MM.1S (cell line): Measurements from ENCODE around the gene NEK11.

Experiments
- DNase-seq: peaks from one replicate; pipeline ENCODE4 v3.0.0-alpha.2; 2015
- H2AFZ ChIP-seq: fragments of 300-600 bp; sonication (generic); 2 replicates; pipeline ENCODE4 v1.6.0; 2016; ENCODE audit warnings: antibody characterized with exemption, low read length
- H3F3A ChIP-seq: fragments of 300-600 bp; sonication (generic); 2 replicates; pipeline ENCODE4 v1.6.1; 2016; ENCODE audit warnings: mild to moderate bottlenecking, antibody characterized with exemption, low read length, moderate library complexity, mixed read lengths; ENCODE audit not compliant: insufficient read depth
- H3K27ac ChIP-seq: fragments of 300-600 bp; sonication (generic); 2 replicates; pipeline ENCODE4 v1.5.1; 2016; ENCODE audit warnings: mild to moderate bottlenecking, low read length
- H3K27me3 ChIP-seq: fragments of 300-600 bp; sonication (generic); replicated peaks from 2 replicates; pipeline ENCODE4 v1.6.0; 2016; ENCODE audit warnings: low read length; ENCODE audit not compliant: insufficient read depth
- H3K36me3 ChIP-seq: fragments of 300-600 bp; sonication (generic); replicated peaks from 2 replicates; pipeline ENCODE4 v1.6.1; 2016; ENCODE audit warnings: mild to moderate bottlenecking, low read length, mixed read lengths; ENCODE audit not compliant: insufficient read depth
- H3K4me1 ChIP-seq: fragments of 300-600 bp; sonication (generic); 2 replicates; pipeline ENCODE4 v1.6.1; 2016; ENCODE audit warnings: low read length, mixed read lengths
- H3K4me2 ChIP-seq: fragments of 300-600 bp; sonication (generic); 2 replicates; pipeline ENCODE4 v1.6.0; 2016; ENCODE audit warnings: low read depth, low read length
- H3K4me3 ChIP-seq: fragments of 300-600 bp; sonication (generic); 2 replicates; pipeline ENCODE4 v1.5.1; 2016; ENCODE audit warnings: low read length, mixed read lengths
- H3K79me2 ChIP-seq: fragments of 300-600 bp; sonication (generic); 2 replicates; pipeline ENCODE4 v1.6.1; 2016; ENCODE audit warnings: mixed run types, low read length, mixed read lengths
- H3K9ac ChIP-seq: fragments of 300-600 bp; sonication (generic); 2 replicates; pipeline ENCODE4 v1.6.1; 2016; ENCODE audit warnings: low read length, mixed read lengths
- H3K9me2 ChIP-seq: fragments of 300-600 bp; sonication (generic); replicated peaks from 2 replicates; pipeline ENCODE4 v1.6.1; 2016; ENCODE audit warnings: mild to moderate bottlenecking, low read length, mixed read lengths; ENCODE audit not compliant: insufficient read depth
- H3K9me3 ChIP-seq: fragments of 300-600 bp; sonication (generic); replicated peaks from 2 replicates; pipeline ENCODE4 v1.6.1; 2016; ENCODE audit warnings: mild to moderate bottlenecking, low read length, mixed read lengths; ENCODE audit not compliant: insufficient read depth
- H4K20me1 ChIP-seq: fragments of 300-600 bp; sonication (generic); 2 replicates; pipeline ENCODE4 v1.6.1; 2016; ENCODE audit warnings: mild to moderate bottlenecking, low read length, moderate library complexity, mixed read lengths; ENCODE audit not compliant: insufficient read depth
- EZH2 ChIP-seq: fragments of 300-600 bp; sonication (generic); optimal IDR thresholded peaks from 2 replicates; pipeline ENCODE3; 2017; ENCODE audit warnings: low read depth, mild to moderate bottlenecking, antibody characterized with exemption, low read length, mixed read lengths
- EZH2phosphoT487 ChIP-seq: fragments of 300-600 bp; sonication (generic); IDR thresholded peaks from 2 replicates; pipeline ENCODE4 v1.6.1; 2018; ENCODE audit warnings: antibody characterized with exemption, low read length
- TF ChIP-seq, protein P1 (sequence below): fragments of 300-600 bp; sonication (generic); IDR thresholded peaks from 2 replicates; pipeline ENCODE4 v1.5.1; 2016; ENCODE audit warnings: antibody characterized with exemption, low read length, mixed read lengths

Gene NEK11

GRCh38 chr3:131338948-131339640, 312.4 kb downstream of the NEK11 start:
- Histone ChIP-seq H3K27ac (no peak overlapping the region), H3K4me2 (no peak overlapping the region), H3K27me3 (no peaks in the 10 kb centered on the region), H3K9me3 (no peaks in the 10 kb centered on the region), H3K36me3 (no peaks in the 10 kb centered on the region), H3K79me2 (no peaks in the 10 kb centered on the region), H3K9ac (no peak overlapping the region), H4K20me1 (no peaks in the 10 kb centered on the region), H3K4me3 (no peak overlapping the region), H3F3A (no peaks in the 10 kb centered on the region), H2AFZ (no peak overlapping the region), H3K4me1 (no peaks in the 10 kb centered on the region), H3K9me2 (no peaks in the 10 kb centered on the region)
- DNase-seq = no peak
- TF ChIP-seq, protein P1, sequence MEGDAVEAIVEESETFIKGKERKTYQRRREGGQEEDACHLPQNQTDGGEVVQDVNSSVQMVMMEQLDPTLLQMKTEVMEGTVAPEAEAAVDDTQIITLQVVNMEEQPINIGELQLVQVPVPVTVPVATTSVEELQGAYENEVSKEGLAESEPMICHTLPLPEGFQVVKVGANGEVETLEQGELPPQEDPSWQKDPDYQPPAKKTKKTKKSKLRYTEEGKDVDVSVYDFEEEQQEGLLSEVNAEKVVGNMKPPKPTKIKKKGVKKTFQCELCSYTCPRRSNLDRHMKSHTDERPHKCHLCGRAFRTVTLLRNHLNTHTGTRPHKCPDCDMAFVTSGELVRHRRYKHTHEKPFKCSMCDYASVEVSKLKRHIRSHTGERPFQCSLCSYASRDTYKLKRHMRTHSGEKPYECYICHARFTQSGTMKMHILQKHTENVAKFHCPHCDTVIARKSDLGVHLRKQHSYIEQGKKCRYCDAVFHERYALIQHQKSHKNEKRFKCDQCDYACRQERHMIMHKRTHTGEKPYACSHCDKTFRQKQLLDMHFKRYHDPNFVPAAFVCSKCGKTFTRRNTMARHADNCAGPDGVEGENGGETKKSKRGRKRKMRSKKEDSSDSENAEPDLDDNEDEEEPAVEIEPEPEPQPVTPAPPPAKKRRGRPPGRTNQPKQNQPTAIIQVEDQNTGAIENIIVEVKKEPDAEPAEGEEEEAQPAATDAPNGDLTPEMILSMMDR = no peak
- TF ChIP-seq EZH2 (no peak), EZH2phosphoT487 (no peak)

- Histone ChIP-seq H4K20me1 (no peaks in the 10 kb centered on the region), H2AFZ (no peak overlapping the region), H3K27ac (no peak overlapping the region), H3K36me3 (no peaks in the 10 kb centered on the region), H3K4me3 (no peak overlapping the region), H3K9me3 (no peaks in the 10 kb centered on the region), H3F3A (no peaks in the 10 kb centered on the region), H3K9ac (no peak overlapping the region), H3K79me2 (no peaks in the 10 kb centered on the region), H3K4me2 (no peak overlapping the region), H3K27me3 (no peaks in the 10 kb centered on the region), H3K4me1 (no peaks in the 10 kb centered on the region), H3K9me2 (no peaks in the 10 kb centered on the region)
- no peak for DNase-seq
- TF ChIP-seq, protein P1 = no peak
- TF ChIP-seq EZH2 = no peak
- TF ChIP-seq EZH2phosphoT487 = no peak
Measured at GRCh38 chr3:131341761-131342160, 315.1 kb downstream of the NEK11 start.

DNA sequence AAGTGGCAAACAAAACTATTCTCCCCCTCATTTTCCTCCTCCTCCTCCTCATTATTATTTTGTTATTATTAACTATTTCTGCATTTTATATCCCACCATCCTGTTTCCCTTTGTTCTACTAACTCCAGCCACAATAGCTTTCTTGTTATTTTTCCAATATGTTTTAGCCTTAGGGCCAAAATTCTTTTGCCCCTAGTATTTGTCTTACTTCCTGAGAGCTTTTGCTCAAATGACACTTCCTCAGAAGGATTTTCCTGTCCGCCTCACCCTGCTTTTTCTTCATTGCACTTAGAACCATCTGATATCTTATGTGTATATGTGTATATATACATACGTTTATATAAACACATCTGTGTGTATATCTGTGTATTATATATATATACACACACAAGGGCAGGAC, 322.2 kb downstream of the NEK11 start:
- DNase-seq = no peak

More for the DNA sequence above, 322.2 kb downstream of the NEK11 start:
- H3K4me3 ChIP-seq = no peak overlapping the region
- H3K9me3 ChIP-seq = no peaks in the 10 kb centered on the region
- TF ChIP-seq EZH2 (no peak), EZH2phosphoT487 (no peak)
- TF ChIP-seq, protein P1 = no peak
- H4K20me1 ChIP-seq = no peaks in the 10 kb centered on the region
- no peak overlapping the region for H3K4me2 ChIP-seq
- H3K79me2 ChIP-seq = no peaks in the 10 kb centered on the region
- no peaks in the 10 kb centered on the region for H3K9me2 ChIP-seq
- no peaks in the 10 kb centered on the region for H3K27me3 ChIP-seq
- H3K27ac ChIP-seq = no peak overlapping the region
- no peaks in the 10 kb centered on the region for H3K36me3 ChIP-seq
- no peaks in the 10 kb centered on the region for H3F3A ChIP-seq
- H2AFZ ChIP-seq = no peak overlapping the region
- peaks cover 16% of the 10 kb centered on the region for H3K4me1 ChIP-seq
- no peak overlapping the region for H3K9ac ChIP-seq
